HepG2 (cell line): ENCODE results near the gene IER5L. TPM values are rescaled to one million over a fixed set of nuclear protein-coding genes. Genes with fewer than 3 reads are reported as not detected.

Source experiments
- ASH2L ChIP-seq: fragments of 300-600, 200-600 bp; sonication (generic); IDR thresholded peaks from 2 replicates; pipeline ENCODE4 v1.7.0; 2017; ENCODE audit warnings: low read depth, mild to moderate bottlenecking, moderate library complexity, mixed read lengths, low read length; ENCODE audit not compliant: insufficient read length
- CREM ChIP-seq, 2 experiments: sonication (generic) in 1 of 2; formaldehyde crosslinking in 1 of 2; IDR thresholded peaks; 2 replicates each; pipeline versions ENCODE4 v1.4.0 to v1.6.1; 2016 to 2020; ENCODE audit warnings: antibody characterized with exemption in 1 of 2, mild to moderate bottlenecking in 1 of 2, missing genetic modification reagents in 1 of 2
- FOXO4 ChIP-seq: sonication (generic); formaldehyde crosslinking; conservative IDR thresholded peaks from 2 replicates; pipeline ENCODE4 v1.8.1; 2023; ENCODE audit warnings: missing genetic modification reagents
- HIC2 ChIP-seq: sonication (generic); formaldehyde crosslinking; IDR thresholded peaks from 2 replicates; pipeline ENCODE4 v1.9.0; 2022; ENCODE audit warnings: low read depth, missing genetic modification reagents
- HMGXB4 ChIP-seq, 2 experiments: sonication (generic) in 1 of 2; formaldehyde crosslinking in 1 of 2; IDR thresholded peaks; 2 replicates each; pipeline versions ENCODE4 v1.4.0 to v1.6.1; 2018 to 2020; ENCODE audit warnings: missing genetic modification reagents in 2 of 2, borderline replicate concordance in 1 of 2, low read depth in 1 of 2, mild to moderate bottlenecking in 1 of 2, missing biosample characterization in 1 of 2
- KDM2A ChIP-seq: sonication (generic); formaldehyde crosslinking; IDR thresholded peaks from 2 replicates; pipeline ENCODE4 v1.4.0; 2020; ENCODE audit warnings: low read depth, missing genetic modification reagents, borderline replicate concordance
- MTF1 ChIP-seq: sonication (generic); formaldehyde crosslinking; IDR thresholded peaks from 2 replicates; pipeline ENCODE4 v1.5.0; 2020; ENCODE audit warnings: missing genetic modification reagents
- MXD1 ChIP-seq: sonication (generic); formaldehyde crosslinking; IDR thresholded peaks from 2 replicates; pipeline ENCODE4 v1.4.0; 2020; ENCODE audit warnings: mild to moderate bottlenecking, missing genetic modification reagents
- PHF21A ChIP-seq: sonication (generic); formaldehyde crosslinking; IDR thresholded peaks from 2 replicates; pipeline ENCODE4 v1.5.0; 2020; ENCODE audit warnings: mild to moderate bottlenecking, missing genetic modification reagents
- SMAD1 ChIP-seq: sonication (generic); formaldehyde crosslinking; IDR thresholded peaks from 2 replicates; pipeline ENCODE4 v1.4.0; 2020; ENCODE audit warnings: missing genetic modification reagents, low read depth, mild to moderate bottlenecking, borderline replicate concordance
- SP5 ChIP-seq: IDR thresholded peaks from 2 replicates; pipeline ENCODE4 v1.6.1; 2016; ENCODE audit warnings: low read depth, borderline replicate concordance
- TGIF2 ChIP-seq: IDR thresholded peaks from 2 replicates; pipeline ENCODE4 v1.6.1; 2016; ENCODE audit warnings: control low read depth, missing compliant biosample characterization
- THAP11 ChIP-seq: IDR thresholded peaks from 2 replicates; pipeline ENCODE4 v1.6.1; 2016; ENCODE audit warnings: missing biosample characterization, missing genetic modification reagents
- ZNF12 ChIP-seq: sonication (generic); formaldehyde crosslinking; IDR thresholded peaks from 2 replicates; pipeline ENCODE4 v1.5.0; 2020; ENCODE audit warnings: missing genetic modification reagents
- ZNF143 ChIP-seq: sonication (generic); formaldehyde crosslinking; IDR thresholded peaks from 2 replicates; pipeline ENCODE4 v1.4.0; 2020; ENCODE audit warnings: missing genetic modification reagents
- ZNF513 ChIP-seq: sonication (generic); formaldehyde crosslinking; conservative IDR thresholded peaks from 2 replicates; pipeline ENCODE4 v1.5.0; 2020; ENCODE audit warnings: missing genetic modification reagents
- ZNF574 ChIP-seq: sonication (generic); formaldehyde crosslinking; IDR thresholded peaks from 2 replicates; pipeline ENCODE4 v1.4.0; 2020; ENCODE audit warnings: missing genetic modification reagents
- polyA plus RNA-seq, 8 experiments: library from polyadenylated mRNA; depleted of rRNA in 3 of 8; stranded (reverse) in 7 of 8; unstranded in 1 of 8; fragments of >200 nt; fragmentation: Illumina TruSeq in 4 of 8; extraction: Trizol in 4 of 8; gene quantifications; 2 replicates each; pipeline versions ENCODE4 v1.2.1 to v1.2.3, GENCODE V29; 2011 to 2016; ENCODE audit warnings: low read depth in 4 of 8, missing spikeins in 1 of 8, mixed read lengths in 1 of 8; ENCODE audit not compliant: insufficient read depth in 1 of 8
- total RNA-seq, 5 experiments: library from RNA; depleted of rRNA; stranded (reverse); fragments of >200 nt; fragmentation: Illumina TruSeq; extraction: Trizol; gene quantifications; 2 replicates each; pipeline ENCODE4 v1.2.3, GENCODE V29; 2016; ENCODE audit warnings: low read depth in 1 of 5

Gene IER5L
- total and polyA plus RNA-seq, 2 of the 13 experiments (the other 11 are each of a cell fraction or from before 2014, with no cell fraction given) = 1.8 to 3.3 TPM

GRCh38 chr9:129177791-129178567 lies at the start of gene IER5L (continued):
- TF ChIP-seq TGIF2 (CRISPR knock-in tag) (peak; percentile 27; the same call in 1 of the 2 replicates), ASH2L (no peak), THAP11 (CRISPR knock-in tag) (peak; percentile 78), SP5 (CRISPR knock-in tag) (peak; percentile 78), ZNF143 (CRISPR knock-in tag) (peak; percentile 49; the same call in 1 of the 2 replicates), HIC2 (CRISPR knock-in tag) (no peak), ZNF513 (CRISPR knock-in tag) (no peak), CREM (IDR thresholded peaks at IDR 0.05) (peak; percentile 25; the same call in 1 of the 2 replicates), CREM (CRISPR knock-in tag; IDR thresholded peaks at IDR 0.05) (no peak), SMAD1 (CRISPR knock-in tag) (peak; percentile 78; the same call in 1 of the 2 replicates), MXD1 (CRISPR knock-in tag) (peak; percentile 79; the same call in 1 of the 2 replicates), PHF21A (CRISPR knock-in tag) (peak; percentile 64; the same call in 1 of the 2 replicates), ZNF574 (CRISPR knock-in tag) (peak; percentile 76), HMGXB4 (CRISPR knock-in tag; IDR thresholded peaks at IDR 0.05; ENCODE audit: borderline replicate concordance in 1 of 2, low read depth in 1 of 2) (peak; percentile 4 to 84; a peak in 2 of 4 replicates), ZNF12 (CRISPR knock-in tag) (peak; percentile 7; the same call in 1 of the 2 replicates), FOXO4 (CRISPR knock-in tag) (no peak), MTF1 (CRISPR knock-in tag) (peak; percentile 67; the same call in 1 of the 2 replicates), KDM2A (CRISPR knock-in tag) (peak; percentile 84; the same call in 1 of the 2 replicates)
